Activated CD8-positive, alpha-beta memory T cell treated with anti-CD3 and anti-CD28 coated beads, Interleukin-2, amount 50 U/mL, for 1 hour (primary cell): ENCODE measurements around the gene NFIC.

ENCODE experiments used
- DNase-seq: peaks from one replicate; pipeline ENCODE4 v3.0.0-alpha.2; 2020; ENCODE audit errors: extremely low read depth

Gene NFIC

GRCh38 chr19:3467437-3468198 lies 101.2 kb downstream of the NFIC start:
- DNase-seq = no peak

GRCh38 chr19:3468211-3468610 lies 101.8 kb downstream of the NFIC start:
- no peak for DNase-seq

GRCh38 chr19:3469638-3470499 lies 103.5 kb downstream of the NFIC start:
- DNase-seq = no peak

- no peak for DNase-seq
These were observed 104.2 kb downstream of the NFIC start for GRCh38 chr19:3470500-3471128.

- no peak for DNase-seq
These were observed 105.7 kb downstream of the NFIC start for GRCh38 chr19:3471954-3472655.

- no peak for DNase-seq
These were observed 107.6 kb downstream of the NFIC start for GRCh38 chr19:3474010-3474409.

GRCh38 chr19:3474614-3475013 lies 108.2 kb downstream of the NFIC start:
- no peak for DNase-seq

GRCh38 chr19:3475449-3475848 lies 109.1 kb downstream of the NFIC start:
- DNase-seq = no peak

- DNase-seq = no peak
These were observed 110.4 kb downstream of the NFIC start for GRCh38 chr19:3476830-3477229.

GRCh38 chr19:3477506-3477905 lies 111.1 kb downstream of the NFIC start:
- no peak for DNase-seq

GRCh38 chr19:3477951-3478350 lies 111.6 kb downstream of the NFIC start:
- DNase-seq = no peak

GRCh38 chr19:3478409-3479176 lies 112.2 kb downstream of the NFIC start:
- DNase-seq = no peak

GRCh38 chr19:3479177-3479833 lies 112.9 kb downstream of the NFIC start:
- no peak for DNase-seq

- DNase-seq = no peak
These were observed 113.4 kb downstream of the NFIC start for GRCh38 chr19:3479834-3480215.

- DNase-seq = no peak
These were observed 114.2 kb downstream of the NFIC start, which contains the start of gene SMIM24 for GRCh38 chr19:3480383-3481091. TSS of gene SMIM24 (minus strand) at chr19:3480525. CDS start at chr19:3480463, 62 bp downstream.

GRCh38 chr19:3481241-3482090 lies 115.1 kb downstream of the NFIC start:
- DNase-seq = no peak

GRCh38 chr19:3482507-3483225 lies 116.3 kb downstream of the NFIC start:
- no peak for DNase-seq

GRCh38 chr19:3483226-3483628 lies 116.8 kb downstream of the NFIC start, which contains the start of gene SMIM44:
TSS of gene SMIM44 (minus strand) at chr19:3483441. CDS start at chr19:3483403, 38 bp downstream.
- no peak for DNase-seq
